CMK (cell line): ENCODE measurements around the gene CLPX.
"Not testable (repeated sequence)": the region's sequence is repeated elsewhere in the genome, so short reads cannot be mapped to it uniquely, and the experiment has no call there.

ENCODE experiments used
- DNase-seq: peaks from one replicate; pipeline ENCODE4 v3.0.0-alpha.2; 2010; ENCODE audit warnings: low read depth

The CLPX gene

GRCh38 chr15:65206750-65207149 lies 21.6 kb upstream of the CLPX start:
- DNase-seq = no peak

GRCh38 chr15:65204931-65205660 lies 20.0 kb upstream of the CLPX start:
- no peak for DNase-seq

- no peak for DNase-seq
Measured at GRCh38 chr15:65204236-65204930, 19.2 kb upstream of the CLPX start.

DNA sequence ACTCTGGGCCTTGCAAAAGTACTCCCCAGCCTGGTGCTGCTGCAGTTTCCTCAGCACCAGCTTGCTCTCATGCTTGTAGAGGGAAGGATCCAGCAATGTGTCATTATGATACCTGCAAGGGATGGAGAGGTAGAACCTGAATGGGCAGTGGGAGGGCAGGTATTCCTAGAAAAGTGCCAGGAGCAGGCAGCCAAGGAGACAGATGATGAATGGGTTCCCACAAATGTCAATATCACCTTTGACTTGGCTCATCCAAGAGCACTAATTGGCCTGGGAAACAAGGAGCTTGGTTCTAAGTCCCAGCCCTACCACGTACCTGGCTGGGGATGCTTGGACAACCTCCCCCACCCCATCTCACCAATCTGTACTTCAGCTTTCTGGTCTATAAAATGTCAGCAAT lies 16.8 kb upstream of the CLPX start:
- DNase-seq = no peak

DNA sequence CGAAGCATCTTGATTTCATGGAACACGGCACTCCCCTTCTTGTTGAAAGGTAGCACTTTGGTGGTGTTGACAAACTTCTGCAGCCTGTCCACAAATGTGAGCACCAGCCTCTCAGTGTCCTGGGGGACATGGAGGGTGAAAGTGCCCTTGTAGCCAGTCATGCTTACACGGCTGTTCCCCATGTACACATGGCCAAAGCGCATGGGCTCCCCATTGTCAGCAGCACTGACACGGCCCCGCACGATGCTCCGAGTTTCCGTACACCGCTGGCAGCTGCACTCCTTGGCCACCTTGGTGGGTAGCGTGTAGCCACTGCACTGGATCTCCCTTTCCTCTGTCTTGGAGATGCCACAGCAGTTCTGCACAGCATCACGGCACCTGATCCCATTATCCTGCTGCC lies 13.4 kb upstream of the CLPX start:
- DNase-seq = no peak

- DNase-seq = no peak
Measured at GRCh38 chr15:65197337-65197645, 12.1 kb upstream of the CLPX start.

GRCh38 chr15:65196637-65197336 lies 11.6 kb upstream of the CLPX start:
- DNase-seq = no peak

GRCh38 chr15:65195548-65195923 lies 10.4 kb upstream of the CLPX start:
- no peak for DNase-seq

- DNase-seq = no peak
Measured at GRCh38 chr15:65194826-65195547, 9.8 kb upstream of the CLPX start.

DNA sequence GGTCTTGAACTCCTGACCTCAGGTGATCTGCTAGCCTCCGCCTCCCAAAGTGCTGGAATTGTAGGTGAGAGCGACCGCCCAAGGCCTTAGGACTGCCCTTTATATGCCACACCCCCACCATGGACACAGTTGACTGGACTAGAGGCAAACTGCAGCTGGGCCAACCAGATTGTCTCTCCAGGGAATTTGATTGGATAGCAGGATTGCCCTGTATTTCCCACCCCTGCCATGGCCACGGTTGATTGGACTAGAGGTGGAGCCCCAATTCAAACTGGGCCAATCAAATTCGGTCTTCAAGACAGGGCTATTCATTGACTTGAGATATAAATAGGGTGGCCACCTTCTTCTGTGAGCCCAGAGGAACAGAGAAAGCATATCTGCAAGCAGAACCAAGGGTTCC lies 6.9 kb upstream of the CLPX start:
- DNase-seq = no peak

GRCh38 chr15:65189102-65189740 lies 4.1 kb upstream of the CLPX start:
- DNase-seq = no peak

GRCh38 chr15:65188472-65188871 lies 3.3 kb upstream of the CLPX start:
- not testable (repeated sequence) for DNase-seq

- DNase-seq = no peak
Measured at GRCh38 chr15:65184305-65184867, 756 bp downstream of the CLPX start.

DNA sequence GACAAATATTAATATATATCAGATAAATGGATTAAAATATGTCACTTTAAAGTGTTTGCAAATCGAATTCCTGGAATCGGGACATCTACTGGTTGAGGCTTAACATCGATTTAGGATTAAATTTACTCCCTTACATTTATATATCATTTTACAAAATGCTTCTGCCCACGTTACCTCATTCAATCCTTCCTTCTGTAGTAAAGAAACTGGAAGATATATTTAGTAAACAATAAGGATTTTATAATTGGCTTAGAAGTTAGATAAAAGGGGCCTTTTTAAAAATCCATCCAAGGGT lies 1.3 kb downstream of the CLPX start:
- no peak for DNase-seq

DNA sequence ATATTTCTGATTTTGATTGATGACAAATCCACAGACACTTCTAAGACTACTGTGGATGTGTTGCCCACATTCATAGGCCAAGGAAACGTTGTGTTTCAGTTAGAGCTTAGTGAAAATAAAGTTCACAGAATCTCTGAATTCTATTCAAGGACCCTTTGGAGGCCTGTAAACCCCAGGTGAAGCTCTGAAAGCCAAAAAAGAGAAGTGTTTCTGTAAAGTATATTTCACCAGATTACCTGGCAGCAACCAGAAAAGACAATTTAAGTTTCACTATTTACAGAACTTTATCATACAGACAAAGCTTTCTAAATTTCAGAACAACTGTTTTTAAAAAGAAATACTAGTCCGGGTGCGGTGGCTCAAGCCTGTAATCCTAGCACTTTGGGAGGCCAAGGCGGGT lies 2.6 kb downstream of the CLPX start:
- DNase-seq = no peak

DNA sequence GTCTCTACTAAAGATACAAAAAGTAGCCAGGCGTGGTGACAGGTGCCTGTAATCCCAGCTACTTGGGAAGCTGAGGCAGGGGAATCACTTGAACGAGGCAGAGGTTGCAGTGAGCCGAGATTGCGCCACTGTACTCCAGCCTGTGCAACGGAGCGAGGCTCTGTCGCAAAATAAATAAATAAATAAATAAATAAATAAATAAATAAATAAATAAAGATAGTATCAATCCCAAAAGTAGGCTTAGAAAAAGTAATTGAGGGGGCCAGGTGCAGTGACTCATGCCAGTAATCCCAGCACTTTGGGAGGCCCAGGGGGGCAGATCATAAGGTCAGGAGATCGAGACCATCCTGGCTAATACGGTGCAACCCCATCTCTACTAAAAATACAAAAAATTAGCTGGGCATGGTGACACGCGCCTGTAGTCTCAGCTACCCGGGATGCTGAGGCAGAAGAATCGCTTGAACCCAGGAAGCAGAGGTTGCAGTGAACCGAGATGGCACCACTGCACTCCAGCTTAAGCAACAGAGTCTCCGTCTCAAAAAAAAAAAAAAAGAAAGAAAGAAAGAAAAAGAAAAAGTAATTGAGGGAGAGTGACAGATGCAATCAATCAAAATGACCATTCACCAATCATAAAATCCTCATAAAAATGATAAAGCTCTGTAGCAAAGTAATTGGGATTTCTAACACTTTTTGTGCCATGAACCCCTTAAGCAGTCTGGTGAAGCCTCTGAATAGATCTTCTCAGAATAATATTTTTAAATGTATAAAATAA lies 3.4 kb downstream of the CLPX start:
- DNase-seq = not testable (repeated sequence)

DNA sequence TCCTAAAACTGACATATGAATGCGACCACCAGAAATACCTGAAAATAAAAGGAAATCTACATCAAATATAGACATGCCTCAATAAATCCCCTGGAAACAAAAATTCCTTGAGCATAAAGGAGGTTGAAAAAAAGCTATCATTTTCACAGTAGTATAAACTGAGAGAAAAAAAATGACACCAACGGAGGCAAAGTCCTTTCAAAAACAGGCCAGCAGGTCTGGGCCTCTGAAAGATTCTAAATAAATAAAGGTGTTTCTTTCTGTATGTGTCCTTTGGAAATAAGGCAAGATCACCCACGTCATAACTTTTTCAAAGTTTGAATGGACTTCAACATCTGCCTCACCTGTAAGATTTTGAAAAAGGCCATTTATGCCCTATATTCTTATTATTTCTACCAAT lies 5.0 kb downstream of the CLPX start:
- DNase-seq = no peak

GRCh38 chr15:65177901-65178300 lies 7.2 kb downstream of the CLPX start:
- DNase-seq = no peak

DNA sequence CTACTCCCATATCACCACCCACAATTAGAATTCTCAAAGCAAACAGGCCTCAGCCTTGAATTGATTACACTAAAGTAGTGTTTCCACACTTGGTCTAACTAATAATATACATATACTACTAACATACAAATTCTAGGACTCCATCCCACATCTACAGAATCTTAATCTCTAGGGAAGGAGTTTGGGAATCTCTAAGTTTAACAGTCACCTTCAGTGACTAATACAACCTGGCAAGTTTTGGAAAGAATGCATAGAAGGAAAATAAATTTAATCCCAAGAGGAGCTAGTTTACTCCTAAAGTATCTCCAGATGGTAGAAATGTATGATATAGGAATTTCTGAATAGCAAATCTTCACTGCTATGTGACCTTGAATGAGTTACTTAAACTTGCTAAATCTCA lies 9.1 kb downstream of the CLPX start:
- no peak for DNase-seq

- no peak for DNase-seq
Measured at GRCh38 chr15:65175511-65175910, 9.6 kb downstream of the CLPX start.

GRCh38 chr15:65174509-65174908 lies 10.6 kb downstream of the CLPX start:
- no peak for DNase-seq
